IMR-90 (cell line): ENCODE measurements around the gene LIN37. TPM values are rescaled to one million over a fixed set of nuclear protein-coding genes. Genes with fewer than 3 reads are reported as not detected.
A peak's percentile ranks its signal among the peaks of the same experiment; 100 is the strongest.

Source experiments
- ATAC-seq: fragments of 200-7000 bp; cut with Tn5 transposase; 2 replicates; pipeline ENCODE4 v1.9.1; 2020; ENCODE audit warnings: low read depth, mild to moderate bottlenecking, moderate library complexity
- BruUV-seq: library from RNA; stranded (reverse); fragments of 400-500 nt; replicated peaks from 2 replicates; lab custom pipeline; 2021; lab: Mats Ljungman, UMichigan
- CTCF ChIA-PET: fragments of 300-600 bp; formaldehyde crosslinking; extraction: SDS; loops from one replicate; lab custom pipeline; 2021; ENCODE audit warnings: antibody characterized with exemption; lab: Yijun Ruan, JAX
- POLR2A ChIA-PET: fragments of 300-600 bp; sonication (Branson Sonifier 250); formaldehyde crosslinking; loops from one replicate; lab custom pipeline; 2022; ENCODE audit warnings: antibody characterized with exemption; ENCODE audit not compliant: unreplicated experiment; lab: Charles Lee
- DNase-seq: peaks from one replicate; pipeline ENCODE4 v3.0.0; 2013
- H2AFZ ChIP-seq: replicated peaks from 2 replicates; pipeline ENCODE3; 2013; ENCODE audit warnings: low read length, mild to moderate bottlenecking; ENCODE audit not compliant: poor library complexity
- H2AK5ac ChIP-seq: 2 replicates; pipeline ENCODE4 v1.6.1; 2013; ENCODE audit warnings: low read depth, low read length, inconsistent platforms
- H2AK9ac ChIP-seq: replicated peaks from 2 replicates; pipeline ENCODE3; 2013; ENCODE audit warnings: mild to moderate bottlenecking, low read depth, low read length, moderate library complexity; ENCODE audit not compliant: poor library complexity
- H2BK120ac ChIP-seq: 2 replicates; pipeline ENCODE4 v1.6.1; 2013; ENCODE audit warnings: low read depth, low read length, inconsistent platforms
- H2BK15ac ChIP-seq: 3 replicates; pipeline ENCODE4 v1.6.1; 2013; ENCODE audit warnings: low read depth, low read length, inconsistent platforms
- H2BK20ac ChIP-seq: 2 replicates; pipeline ENCODE4 v1.6.1; 2013; ENCODE audit warnings: low read depth, mild to moderate bottlenecking, inconsistent platforms, low read length, moderate library complexity
- H2BK5ac ChIP-seq: 2 replicates; pipeline ENCODE4 v1.6.1; 2013; ENCODE audit warnings: mild to moderate bottlenecking, low read depth, low read length, inconsistent platforms; ENCODE audit not compliant: poor library complexity, severe bottlenecking
- H3K14ac ChIP-seq: replicated peaks from 2 replicates; pipeline ENCODE4 v1.6.1; 2013; ENCODE audit warnings: low read depth, low read length, inconsistent platforms
- H3K18ac ChIP-seq: 2 replicates; pipeline ENCODE4 v1.6.1; 2013; ENCODE audit warnings: low read depth, low read length, control low read depth
- H3K23ac ChIP-seq: 2 replicates; pipeline ENCODE4 v1.6.1; 2013; ENCODE audit warnings: low read depth, low read length, inconsistent platforms
- H3K27ac ChIP-seq: 2 replicates; pipeline ENCODE4 v1.5.1; 2013; ENCODE audit warnings: mild to moderate bottlenecking, control low read depth, low read length; ENCODE audit not compliant: insufficient read depth
- H3K27me3 ChIP-seq: 2 replicates; pipeline ENCODE4 v1.6.1; 2013; ENCODE audit warnings: low read length; ENCODE audit not compliant: control insufficient read depth, insufficient read depth
- H3K36me3 ChIP-seq: 2 replicates; pipeline ENCODE4 v1.6.1; 2013; ENCODE audit warnings: low read length, mixed read lengths; ENCODE audit not compliant: control insufficient read depth, insufficient read depth
- H3K4ac ChIP-seq: 2 replicates; pipeline ENCODE4 v1.6.1; 2013; ENCODE audit warnings: low read depth, low read length, inconsistent platforms
- H3K4me1 ChIP-seq: 2 replicates; pipeline ENCODE4 v1.6.1; 2013; ENCODE audit warnings: low read length, mixed read lengths; ENCODE audit not compliant: control insufficient read depth, insufficient read depth
- H3K4me2 ChIP-seq: 2 replicates; pipeline ENCODE4 v1.6.1; 2013; ENCODE audit warnings: low read depth, mild to moderate bottlenecking, control low read depth, low read length, moderate library complexity
- H3K4me3 ChIP-seq: 2 replicates; pipeline ENCODE4 v1.5.1; 2013; ENCODE audit warnings: low read depth, mild to moderate bottlenecking, control low read depth, low read length, moderate library complexity; ENCODE audit not compliant: insufficient read depth
- H3K56ac ChIP-seq: 2 replicates; pipeline ENCODE4 v1.6.1; 2013; ENCODE audit warnings: low read length, inconsistent platforms; ENCODE audit not compliant: insufficient read depth; ENCODE audit errors: extremely low read depth
- H3K79me1 ChIP-seq, 2 experiments: 2 replicates each; pipeline ENCODE4 v1.6.1; 2013; ENCODE audit warnings: low read length in 2 of 2, inconsistent platforms in 1 of 2, low read depth in 1 of 2
- H3K9ac ChIP-seq: 2 replicates; pipeline ENCODE4 v1.6.1; 2013; ENCODE audit warnings: low read depth, low read length, control low read depth
- H3K9me1 ChIP-seq: 2 replicates; pipeline ENCODE4 v1.6.1; 2013; ENCODE audit warnings: low read length, inconsistent platforms; ENCODE audit not compliant: insufficient read depth
- H3K9me3 ChIP-seq: 2 replicates; pipeline ENCODE4 v1.6.1; 2013; ENCODE audit warnings: low read length; ENCODE audit not compliant: control insufficient read depth, insufficient read depth
- H4K20me1 ChIP-seq: 2 replicates; pipeline ENCODE4 v1.6.1; 2013; ENCODE audit warnings: low read length, inconsistent platforms; ENCODE audit not compliant: insufficient read depth
- H4K5ac ChIP-seq: 2 replicates; pipeline ENCODE4 v1.6.1; 2013; ENCODE audit warnings: mild to moderate bottlenecking, low read depth, low read length, control low read depth
- H4K8ac ChIP-seq, 2 experiments: 2 replicates each; pipeline ENCODE4 v1.6.1; 2013; ENCODE audit warnings: low read depth in 2 of 2, low read length in 2 of 2, control low read depth in 1 of 2, inconsistent platforms in 1 of 2
- H4K91ac ChIP-seq: 2 replicates; pipeline ENCODE4 v1.6.1; 2013; ENCODE audit warnings: low read depth, low read length, inconsistent platforms; ENCODE audit not compliant: insufficient read depth
- BHLHE40 ChIP-seq: fragments of 150-350 bp; IDR thresholded peaks from 2 replicates; pipeline ENCODE4 v1.6.1; 2016; ENCODE audit warnings: mild to moderate bottlenecking, low read depth, low read length
- CEBPB ChIP-seq: IDR thresholded peaks from 2 replicates; pipeline ENCODE4 v1.6.1; 2012; ENCODE audit warnings: low read depth, low read length, improper control_type of control experiment
- CHD1 ChIP-seq: IDR thresholded peaks from 2 replicates; pipeline ENCODE4 v1.6.1; 2012; ENCODE audit warnings: low read depth, low read length, improper control_type of control experiment
- ELK1 ChIP-seq: fragments of 150-350 bp; IDR thresholded peaks from 2 replicates; pipeline ENCODE4 v1.6.1; 2016; ENCODE audit warnings: low read depth, mild to moderate bottlenecking, low read length, moderate library complexity, borderline replicate concordance
- FOS ChIP-seq: fragments of 150-350 bp; IDR thresholded peaks from 2 replicates; pipeline ENCODE4 v1.6.1; 2016; ENCODE audit warnings: low read depth, low read length
- MAFK ChIP-seq: IDR thresholded peaks from 2 replicates; pipeline ENCODE4 v1.6.1; 2012; ENCODE audit warnings: low read depth, low read length, improper control_type of control experiment
- MAZ ChIP-seq: IDR thresholded peaks from 2 replicates; pipeline ENCODE4 v1.6.1; 2012; ENCODE audit warnings: low read depth, mild to moderate bottlenecking, low read length, improper control_type of control experiment, moderate library complexity, borderline replicate concordance
- MXI1 ChIP-seq: IDR thresholded peaks from 2 replicates; pipeline ENCODE4 v1.6.1; 2012; ENCODE audit warnings: low read depth, mild to moderate bottlenecking, low read length, moderate library complexity, borderline replicate concordance
- POLR2A ChIP-seq: IDR thresholded peaks from 2 replicates; pipeline ENCODE4 v1.6.1; 2012; ENCODE audit warnings: mild to moderate bottlenecking, low read depth, low read length
- RAD21 ChIP-seq: IDR thresholded peaks from 2 replicates; pipeline ENCODE4 v1.6.1; 2012; ENCODE audit warnings: low read length, improper control_type of control experiment
- RCOR1 ChIP-seq: IDR thresholded peaks from 2 replicates; pipeline ENCODE4 v1.6.1; 2012; ENCODE audit warnings: mild to moderate bottlenecking, low read length, improper control_type of control experiment; ENCODE audit not compliant: insufficient replicate concordance
- RFX5 ChIP-seq: IDR thresholded peaks from 2 replicates; pipeline ENCODE4 v1.8.0; 2012; ENCODE audit warnings: low read depth, mild to moderate bottlenecking, low read length, moderate library complexity
- USF2 ChIP-seq: fragments of 150-350 bp; IDR thresholded peaks from 2 replicates; pipeline ENCODE4 v1.6.1; 2017; ENCODE audit warnings: mild to moderate bottlenecking, antibody characterized with exemption, low read length, low read depth
- WGBS, 2 experiments: methylation state at CpG; one replicate each; pipeline versions ENCODE4 v1.1.5 to v1.1.7; 2013; ENCODE audit warnings: missing lambda C conversion rate in 2 of 2; ENCODE audit not compliant: insufficient read length in 1 of 2; ENCODE audit errors: extremely low coverage in 2 of 2; 5-methylcytosine and 5-hydroxymethylcytosine counted together
- dilution Hi-C: fragments of 300-500 bp; cut with HindIII; formaldehyde crosslinking; loops from one replicate; pipeline ENCODE4 v1.14.3; 2018; ENCODE audit warnings: low sequenced_read_pairs; ENCODE audit not compliant: unreplicated experiment
- in situ Hi-C: fragments of 300-500 bp; cut with MboI; formaldehyde crosslinking; loops from 3 replicates; pipeline ENCODE4 v1.14.3; 2019; ENCODE audit warnings: low sequenced_read_pairs, inconsistent platforms, mixed read lengths
- intact Hi-C: fragments of 100-400 bp; cut with micrococcal nuclease; formaldehyde crosslinking; loops from 2 replicates; pipeline ENCODE4 v1.10.0; 2022
- polyA plus RNA-seq, 3 experiments: library from polyadenylated mRNA; depleted of rRNA; stranded (reverse); fragments of >200 nt; gene quantifications; 2 replicates each; pipeline ENCODE4 v1.2.3, GENCODE V29; 2012; ENCODE audit warnings: low replicate concordance in 1 of 3
- total RNA-seq: library from RNA; depleted of rRNA; stranded (reverse); fragments of >200 nt; gene quantifications from 2 replicates; pipeline ENCODE4 v1.2.3, GENCODE V29; 2012

The LIN37 gene
- total and polyA plus RNA-seq, 2 of the 4 experiments (the other 2 are of a cell fraction): 12.7 to 23.1 TPM

- no peak overlapping the region for H4K91ac ChIP-seq
- H2AK9ac ChIP-seq: peak overlapping the region; percentile 98
- intact Hi-C loops (no loop called here), in situ Hi-C loops (no loop called here), dilution Hi-C loops (no loop called here)
- POLR2A ChIA-PET: no interaction called here
- H4K5ac ChIP-seq: no peak overlapping the region
- no peak overlapping the region for H2BK5ac ChIP-seq
- peak overlapping the region; percentile 16; the same call in 1 of the 2 replicates for H3K4me2 ChIP-seq
- BruUV-seq: no TSS peak
- H2BK120ac ChIP-seq: no peak overlapping the region
- no peak for DNase-seq
- H2AFZ ChIP-seq: no peak overlapping the region
- no peak overlapping the region for H3K27ac ChIP-seq
- H3K27me3 ChIP-seq: no peaks in the 10 kb centered on the region
- no peak overlapping the region for H3K23ac ChIP-seq
- H3K9me1 ChIP-seq: peaks cover 7% of the 10 kb centered on the region; the same call in 1 of the 2 replicates
- 100% methylated on average over 2 of the region's 5 CpGs; no CpG with 5 or more reads in 1 of the 2 experiments for WGBS, 2 experiments
- no peaks in the 10 kb centered on the region for H3K36me3 ChIP-seq
- peaks cover 3% of the 10 kb centered on the region; the same call in 1 of the 2 replicates for H3K4me1 ChIP-seq
- 0 out of 2 replicates have a peak overlapping the region, but pooled peaks have one; percentile 85 for H3K9ac ChIP-seq
- ATAC-seq: no peak
- no peak overlapping the region for H3K4me3 ChIP-seq
- H4K20me1 ChIP-seq: no peaks in the 10 kb centered on the region
- CTCF ChIA-PET: interaction anchor here (1.4 kb wide), 1 partner anchor 185 kb away, joined by 3 read pairs; no protein-coding TSS in a partner anchor
- H3K79me1 ChIP-seq: peaks cover 5 to 55% of the 10 kb centered on the region in 2 experiments; a peak in 3 of 4 replicates
- no peak overlapping the region for H3K18ac ChIP-seq
- no peak overlapping the region for H2BK15ac ChIP-seq
- H3K56ac ChIP-seq: no peak overlapping the region
- no peak overlapping the region for H4K8ac ChIP-seq
- H3K14ac ChIP-seq: no peak overlapping the region
- H3K9me3 ChIP-seq: no peaks in the 10 kb centered on the region
- H3K4ac ChIP-seq: no peak overlapping the region
- no peak overlapping the region for H2BK20ac ChIP-seq
- TF ChIP-seq CHD1 (no peak), MXI1 (no peak), FOS (no peak), RFX5 (no peak), RAD21 (no peak), USF2 (no peak), RCOR1 (no peak), MAFK (no peak), MAZ (no peak), CEBPB (no peak), ELK1 (no peak), BHLHE40 (no peak), POLR2A (no peak)
- no peak overlapping the region; the same call in 1 of the 2 replicates for H2AK5ac ChIP-seq
Observed at GRCh38 chr19:35746531-35746930, 1.8 kb upstream of the LIN37 start.
